Spleen (tissue), 7 donors: ENCODE data around the gene MIA2.

Source experiments
- POLR2A ChIP-seq, 3 donors: fragments of 450-650 bp; IDR thresholded peaks; one replicate each; pipeline ENCODE4 v1.5.1; 2017; ENCODE audit warnings: antibody characterized with exemption in 3 of 3, mild to moderate bottlenecking in 1 of 3
- TF ChIP-seq, protein P1 (sequence below), 11 experiments: fragments of 200-600 bp in 7 of 11; fragments of 450-650 bp in 4 of 11; sonication (generic) in 4 of 11; IDR thresholded peaks in 8 of 11; conservative IDR thresholded peaks in 3 of 11; 1 replicate in 7 of 11; 2 replicates in 4 of 11; pipeline versions ENCODE4 v1.4.0 to v1.8.0; 2016 to 2021; ENCODE audit warnings: antibody characterized with exemption in 11 of 11, inconsistent platforms in 4 of 11, mild to moderate bottlenecking in 1 of 11
- donor health status: DM: no; HTN: no; CAD: no; lungs with moderate emphysema.
- donor health status: DM: no; HTN: no; CAD: no.
- donor health status: DM: no; HTN: no; CAD: no.

DNA sequence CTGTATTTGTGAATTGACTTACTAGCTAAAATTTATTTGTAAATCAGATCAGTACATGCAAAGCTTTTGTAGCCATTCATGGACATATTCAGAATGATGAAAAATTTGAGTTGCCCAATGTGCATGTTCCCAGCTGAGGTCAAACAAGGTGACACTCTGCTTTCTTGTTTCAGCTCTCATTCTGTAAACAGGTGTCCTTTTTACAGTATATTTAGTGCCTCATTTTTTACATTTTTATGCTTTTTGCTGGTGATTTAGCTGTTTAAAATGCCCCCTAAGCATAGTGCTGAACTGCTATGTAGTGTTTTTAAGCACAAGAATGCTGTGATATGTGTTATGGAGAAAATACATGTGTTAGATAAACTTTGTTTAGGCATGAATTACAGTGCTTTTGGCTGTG, 76.3 kb downstream of the MIA2 start:
- TF ChIP-seq, protein P1, sequence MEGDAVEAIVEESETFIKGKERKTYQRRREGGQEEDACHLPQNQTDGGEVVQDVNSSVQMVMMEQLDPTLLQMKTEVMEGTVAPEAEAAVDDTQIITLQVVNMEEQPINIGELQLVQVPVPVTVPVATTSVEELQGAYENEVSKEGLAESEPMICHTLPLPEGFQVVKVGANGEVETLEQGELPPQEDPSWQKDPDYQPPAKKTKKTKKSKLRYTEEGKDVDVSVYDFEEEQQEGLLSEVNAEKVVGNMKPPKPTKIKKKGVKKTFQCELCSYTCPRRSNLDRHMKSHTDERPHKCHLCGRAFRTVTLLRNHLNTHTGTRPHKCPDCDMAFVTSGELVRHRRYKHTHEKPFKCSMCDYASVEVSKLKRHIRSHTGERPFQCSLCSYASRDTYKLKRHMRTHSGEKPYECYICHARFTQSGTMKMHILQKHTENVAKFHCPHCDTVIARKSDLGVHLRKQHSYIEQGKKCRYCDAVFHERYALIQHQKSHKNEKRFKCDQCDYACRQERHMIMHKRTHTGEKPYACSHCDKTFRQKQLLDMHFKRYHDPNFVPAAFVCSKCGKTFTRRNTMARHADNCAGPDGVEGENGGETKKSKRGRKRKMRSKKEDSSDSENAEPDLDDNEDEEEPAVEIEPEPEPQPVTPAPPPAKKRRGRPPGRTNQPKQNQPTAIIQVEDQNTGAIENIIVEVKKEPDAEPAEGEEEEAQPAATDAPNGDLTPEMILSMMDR (IDR thresholded peaks at IDR 0.05 in 8 of 11, conservative IDR thresholded peaks at IDR 0.05 in 3 of 11), result no peak
- TF ChIP-seq POLR2A (IDR thresholded peaks at IDR 0.05), result no peak
